Fibroblast of lung (primary cell): ENCODE data around the gene HHLA2. TPM values are rescaled to one million over a fixed set of nuclear protein-coding genes. Genes with fewer than 3 reads are reported as not detected.
A peak's percentile ranks its signal among the peaks of the same experiment; 100 is the strongest.

Source experiments
- DNase-seq, 2 donors: peaks; one replicate each; pipeline versions ENCODE4 v3.0.0 to v3.0.0-alpha.2; 2010; ENCODE audit warnings: low read depth in 2 of 2
- H2AFZ ChIP-seq: 2 replicates; pipeline ENCODE4 v1.5.1; 2012; ENCODE audit warnings: low read length, control low read depth, inconsistent platforms
- H3K27ac ChIP-seq: 2 replicates; pipeline ENCODE4 v1.5.1; 2011; ENCODE audit warnings: low read length, control low read depth; ENCODE audit not compliant: insufficient read depth
- H3K27me3 ChIP-seq: 2 replicates; pipeline ENCODE4 v1.5.1; 2011; ENCODE audit warnings: mild to moderate bottlenecking, low read length; ENCODE audit not compliant: control insufficient read depth, insufficient read depth
- H3K36me3 ChIP-seq: 2 replicates; pipeline ENCODE4 v1.5.1; 2011; ENCODE audit warnings: low read length; ENCODE audit not compliant: control insufficient read depth, insufficient read depth
- H3K4me1 ChIP-seq: 2 replicates; pipeline ENCODE4 v1.5.1; 2011; ENCODE audit warnings: low read length; ENCODE audit not compliant: control insufficient read depth, insufficient read depth; ENCODE audit errors: extremely low read depth
- H3K4me2 ChIP-seq: 2 replicates; pipeline ENCODE4 v1.5.1; 2011; ENCODE audit warnings: low read length, control low read depth; ENCODE audit not compliant: insufficient read depth; ENCODE audit errors: extremely low read depth
- H3K4me3 ChIP-seq, 4 experiments: fragments of 200-600 bp in 1 of 4; sonication (generic) in 1 of 4; replicated peaks in 1 of 4; 2 replicates each; pipeline ENCODE4 v1.5.1; 2011 to 2016; ENCODE audit warnings: low read length in 4 of 4, low read depth in 3 of 4, mild to moderate bottlenecking in 3 of 4, control low read depth in 2 of 4, inconsistent platforms in 1 of 4, mixed read lengths in 1 of 4; ENCODE audit not compliant: insufficient read depth in 1 of 4; ENCODE audit errors: control extremely low read depth in 1 of 4
- H3K79me2 ChIP-seq: 2 replicates; pipeline ENCODE4 v1.5.1; 2012; ENCODE audit warnings: mild to moderate bottlenecking, low read length, inconsistent platforms; ENCODE audit not compliant: control insufficient read depth, insufficient read depth
- H3K9ac ChIP-seq: 2 replicates; pipeline ENCODE4 v1.5.1; 2011; ENCODE audit warnings: mild to moderate bottlenecking, low read length, control low read depth; ENCODE audit not compliant: insufficient read depth
- H3K9me3 ChIP-seq: 2 replicates; pipeline ENCODE4 v1.5.1; 2012; ENCODE audit warnings: low read depth, low read length; ENCODE audit not compliant: control insufficient read depth, insufficient read depth
- H4K20me1 ChIP-seq: 2 replicates; pipeline ENCODE4 v1.5.1; 2011; ENCODE audit warnings: low read length; ENCODE audit not compliant: control insufficient read depth, insufficient read depth; ENCODE audit errors: extremely low read depth
- CTCF ChIP-seq, 2 donors: IDR thresholded peaks in 1 of 2; conservative IDR thresholded peaks in 1 of 2; 1 replicate in 1 of 2; 2 replicates in 1 of 2; pipeline ENCODE4 v1.5.1; 2011 to 2012; ENCODE audit warnings: low read length in 2 of 2, control low read depth in 1 of 2, inconsistent platforms in 1 of 2, low read depth in 1 of 2, mild to moderate bottlenecking in 1 of 2
- EZH2 ChIP-seq: IDR thresholded peaks from 2 replicates; pipeline ENCODE4 v1.5.1; 2012; ENCODE audit warnings: low read length, control low read depth, mild to moderate bottlenecking; ENCODE audit errors: missing control alignments
- polyA plus RNA-seq, 2 donors: library from polyadenylated mRNA; depleted of rRNA in 1 of 2; stranded (reverse) in 1 of 2; unstranded in 1 of 2; fragments of >200 nt; gene quantifications; 2 replicates each; pipeline ENCODE4 v1.2.1, GENCODE V29; 2011 to 2012; ENCODE audit warnings: missing spikeins in 1 of 2
- total RNA-seq: library from RNA; depleted of rRNA; stranded (reverse); fragments of >200 nt; gene quantifications from 2 replicates; pipeline ENCODE4 v1.2.1, GENCODE V29; 2014

The HHLA2 gene
- total and polyA plus RNA-seq, 2 donors (not counting 1 experiment from before 2014, with no cell fraction given), result not detected

DNA sequence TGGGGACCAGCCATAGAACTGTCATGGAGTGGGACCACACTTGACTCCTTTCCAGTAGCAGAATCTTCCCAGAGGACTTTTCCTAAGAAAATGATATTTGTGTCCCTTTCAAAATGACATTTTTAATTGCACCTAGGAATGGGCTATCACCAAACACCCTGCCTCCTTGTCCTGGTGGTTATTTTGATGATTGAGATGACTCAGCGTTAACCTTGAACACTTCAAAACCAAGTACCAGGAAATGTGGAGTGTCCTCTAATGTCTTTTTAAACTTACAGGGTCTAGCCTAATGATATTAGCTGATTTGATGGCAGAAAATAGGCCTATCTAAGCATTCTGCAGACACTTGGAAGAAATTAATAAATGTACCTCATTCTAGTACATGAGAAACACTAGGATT, 90.7 kb downstream of the HHLA2 start:
- DNase-seq, result no peak
- H3K79me2 ChIP-seq, result no peaks in the 10 kb centered on the region
- no peaks in the 10 kb centered on the region for H4K20me1 ChIP-seq
- no peaks in the 10 kb centered on the region for H3K4me1 ChIP-seq
- no peaks in the 10 kb centered on the region for H3K27me3 ChIP-seq
- no peak overlapping the region for H3K4me3 ChIP-seq
- no peak overlapping the region for H3K27ac ChIP-seq
- H3K9ac ChIP-seq, result no peak overlapping the region
- no peak for TF ChIP-seq EZH2
- TF ChIP-seq CTCF (conservative IDR thresholded peaks at IDR 0.05 in 1 of 2, IDR thresholded peaks at IDR 0.05 in 1 of 2; ENCODE audit: low read depth in 1 of 2, low read length in 2 of 2), result no peak
- H2AFZ ChIP-seq, result no peak overlapping the region
- H3K4me2 ChIP-seq, result no peak overlapping the region
- no peaks in the 10 kb centered on the region for H3K9me3 ChIP-seq
- H3K36me3 ChIP-seq, result no peaks in the 10 kb centered on the region

- no peak overlapping the region for H3K27ac ChIP-seq
- peak in 1 of 2 donors; percentile 70 for DNase-seq
- no peaks in the 10 kb centered on the region for H3K4me1 ChIP-seq
- no peaks in the 10 kb centered on the region for H3K36me3 ChIP-seq
- H3K9ac ChIP-seq, result no peak overlapping the region
- H3K9me3 ChIP-seq, result no peaks in the 10 kb centered on the region
- H2AFZ ChIP-seq, result no peak overlapping the region
- no peak overlapping the region for H3K4me3 ChIP-seq
- H3K27me3 ChIP-seq, result no peaks in the 10 kb centered on the region
- H3K4me2 ChIP-seq, result no peak overlapping the region
- no peaks in the 10 kb centered on the region for H3K79me2 ChIP-seq
- H4K20me1 ChIP-seq, result no peaks in the 10 kb centered on the region
- TF ChIP-seq CTCF (conservative IDR thresholded peaks at IDR 0.05 in 1 of 2, IDR thresholded peaks at IDR 0.05 in 1 of 2; ENCODE audit: low read depth in 1 of 2, low read length in 2 of 2) (no peak), EZH2 (no peak)
These were observed 92.1 kb downstream of the HHLA2 start for GRCh38 chr3:108388136-108389132.

DNA sequence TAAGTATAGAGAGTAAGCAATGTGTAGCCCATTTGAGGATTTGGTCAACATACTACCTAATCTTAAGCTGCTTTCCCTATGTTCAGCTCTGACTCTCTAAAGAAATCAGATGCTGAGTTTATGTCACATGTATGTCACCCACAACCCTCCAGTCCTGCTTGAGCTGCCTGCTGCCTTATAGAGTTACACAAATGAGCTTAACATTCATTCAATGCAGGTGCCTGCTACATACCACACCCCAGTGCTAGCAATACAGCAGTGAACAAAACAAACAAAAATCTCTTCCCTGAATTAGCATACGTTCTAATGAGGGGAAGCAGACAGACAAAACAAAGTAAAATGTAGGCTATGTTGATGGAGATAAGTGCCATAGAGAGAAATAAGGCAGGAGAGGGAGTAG, 93.0 kb downstream of the HHLA2 start:
- Histone ChIP-seq H3K27me3 (no peaks in the 10 kb centered on the region), H3K36me3 (no peaks in the 10 kb centered on the region), H2AFZ (no peak overlapping the region), H3K79me2 (no peaks in the 10 kb centered on the region), H3K4me1 (no peaks in the 10 kb centered on the region), H3K4me3 (no peak overlapping the region), H4K20me1 (no peaks in the 10 kb centered on the region), H3K27ac (no peak overlapping the region), H3K9ac (no peak overlapping the region), H3K4me2 (no peak overlapping the region), H3K9me3 (no peaks in the 10 kb centered on the region)
- no peak for TF ChIP-seq EZH2
- TF ChIP-seq CTCF (conservative IDR thresholded peaks at IDR 0.05 in 1 of 2, IDR thresholded peaks at IDR 0.05 in 1 of 2; ENCODE audit: low read depth in 1 of 2, low read length in 2 of 2), result no peak
- no peak for DNase-seq
